C1 segment of cervical spinal cord (tissue), 14 donors: Measurements from ENCODE around the gene STX16.

Source experiments
- DNase-seq, 14 donors: peaks; one replicate each; lab custom pipeline; 2025; lab: John Stamatoyannopoulos, UW

STX16 gene

DNA sequence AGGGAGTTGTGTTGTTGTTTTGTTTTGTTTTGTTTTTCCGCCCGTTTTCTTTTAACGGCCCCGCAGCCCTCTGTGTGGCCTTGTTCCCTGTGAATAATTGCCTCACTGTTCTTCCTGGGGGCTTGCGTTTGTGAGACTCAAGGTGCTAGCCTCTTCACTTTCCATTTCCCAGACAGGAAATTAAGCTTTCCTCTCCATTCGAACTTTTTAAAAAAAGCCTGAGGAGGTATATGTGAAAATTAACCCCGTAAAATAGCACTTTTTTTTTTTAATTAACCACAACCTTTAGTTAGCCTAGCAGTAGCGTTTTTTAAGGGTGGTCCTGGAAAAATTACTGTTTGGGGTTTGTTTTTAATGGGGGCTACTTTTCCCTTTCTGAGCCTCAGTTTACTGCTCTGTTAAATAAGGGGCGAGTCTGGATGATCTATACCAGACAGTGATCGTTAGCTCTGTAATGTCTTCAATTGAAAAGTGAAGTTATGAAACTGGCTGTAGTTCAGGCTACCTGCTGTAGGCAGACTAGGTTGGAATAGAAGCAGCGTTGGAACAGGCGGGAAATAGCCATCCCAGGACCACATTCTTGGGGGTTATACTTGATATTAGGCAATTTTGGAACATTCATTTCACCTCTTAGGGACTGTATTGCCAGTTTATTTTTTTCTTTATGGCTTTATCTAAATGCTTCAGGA is 1.7 kb downstream of the STX16 start:
- DNase-seq, result no peak

DNA sequence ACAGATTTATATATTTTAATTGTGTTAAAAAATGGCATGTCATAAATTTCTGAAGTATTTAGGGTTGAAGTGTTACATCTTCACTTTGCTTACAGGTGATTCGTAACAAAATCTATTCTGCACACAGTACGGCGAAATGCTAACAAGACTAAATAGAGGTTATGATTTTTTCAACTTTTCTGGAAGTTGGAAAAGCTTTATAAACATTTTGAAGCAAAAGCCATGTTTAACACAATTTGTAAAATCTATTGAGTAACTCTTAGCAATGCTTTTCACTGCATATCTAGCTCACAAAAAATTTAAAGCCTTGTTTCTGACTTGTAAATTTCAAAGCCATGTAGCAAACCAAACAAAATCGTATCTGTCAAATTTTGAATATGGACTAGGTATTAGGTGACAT is 3.3 kb downstream of the STX16 start:
- DNase-seq, result no peak

DNA sequence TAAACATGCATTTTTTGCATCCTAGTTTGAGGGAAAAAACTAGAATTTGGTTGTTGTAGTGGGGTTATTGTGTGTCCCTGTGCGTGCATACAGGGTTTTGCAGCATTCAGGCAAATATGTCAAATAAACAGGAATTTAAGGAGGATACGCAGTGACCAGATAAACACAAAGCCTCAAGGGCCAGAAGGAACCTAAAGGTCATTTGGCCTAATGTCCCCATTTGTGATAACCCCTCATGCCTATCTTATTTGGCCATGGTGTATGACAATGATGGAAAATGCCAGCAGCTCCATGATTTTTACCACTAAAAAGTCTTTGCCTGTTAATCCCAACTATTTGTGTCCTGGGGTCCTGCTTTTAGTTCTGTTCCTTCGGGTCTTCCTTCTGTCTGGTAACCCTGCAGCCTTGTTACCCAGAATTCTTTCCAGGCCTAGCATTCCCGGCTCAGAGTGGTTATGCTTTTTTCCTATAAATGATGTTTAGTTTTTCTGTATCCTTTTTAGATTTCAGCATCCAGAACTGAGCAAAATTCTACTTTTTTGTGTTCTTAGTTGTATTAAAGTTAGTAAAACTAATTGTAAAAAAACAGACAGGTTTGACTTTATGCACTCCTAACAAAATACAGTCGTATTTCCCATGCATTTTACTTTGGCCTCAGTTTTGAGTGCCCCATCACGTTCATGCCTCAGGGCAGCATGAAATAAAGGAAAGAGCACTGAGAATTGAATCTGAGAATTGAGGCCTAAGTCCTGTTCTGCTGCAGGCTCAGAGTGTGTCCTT is 4.4 kb downstream of the STX16 start:
- no peak for DNase-seq

DNA sequence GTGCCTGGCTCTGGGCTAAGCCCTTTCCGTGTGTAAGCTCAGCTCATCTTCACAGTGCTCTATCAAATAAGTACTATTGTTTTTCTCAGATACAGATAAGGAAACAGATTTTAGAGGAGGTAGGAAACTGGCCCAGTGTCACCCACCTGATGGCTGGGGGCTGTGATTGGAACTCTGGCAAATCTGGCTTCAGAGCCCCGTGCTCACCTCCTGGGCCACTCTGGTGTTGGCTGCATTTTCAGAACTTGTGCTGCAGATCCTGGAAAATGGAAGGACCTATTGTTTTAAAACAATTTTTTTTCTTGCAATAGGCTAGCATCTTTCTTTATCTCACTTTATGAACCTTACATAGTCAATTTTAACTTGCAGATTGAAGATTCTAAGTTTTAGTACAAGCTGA is 5.7 kb downstream of the STX16 start:
- DNase-seq, result no peak

DNA sequence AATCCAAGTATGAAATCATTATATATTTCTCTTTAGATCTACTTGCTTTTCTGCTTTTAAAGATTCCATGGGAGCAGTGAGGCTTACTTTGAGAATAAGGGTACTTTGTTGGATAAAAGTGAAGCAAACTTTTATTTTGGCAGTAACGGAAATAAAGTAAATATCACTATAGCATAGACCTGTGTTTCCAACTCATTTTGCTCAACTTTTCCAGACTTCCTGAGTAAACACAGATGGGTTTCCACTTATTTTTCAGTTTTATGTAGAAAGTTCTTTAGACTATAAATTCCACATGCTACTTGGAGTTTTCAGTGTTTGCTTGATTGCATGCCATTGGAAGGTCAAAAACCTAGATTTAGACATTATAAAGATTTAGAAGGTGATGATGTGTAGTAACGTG is 6.2 kb downstream of the STX16 start:
- DNase-seq, result no peak

DNA sequence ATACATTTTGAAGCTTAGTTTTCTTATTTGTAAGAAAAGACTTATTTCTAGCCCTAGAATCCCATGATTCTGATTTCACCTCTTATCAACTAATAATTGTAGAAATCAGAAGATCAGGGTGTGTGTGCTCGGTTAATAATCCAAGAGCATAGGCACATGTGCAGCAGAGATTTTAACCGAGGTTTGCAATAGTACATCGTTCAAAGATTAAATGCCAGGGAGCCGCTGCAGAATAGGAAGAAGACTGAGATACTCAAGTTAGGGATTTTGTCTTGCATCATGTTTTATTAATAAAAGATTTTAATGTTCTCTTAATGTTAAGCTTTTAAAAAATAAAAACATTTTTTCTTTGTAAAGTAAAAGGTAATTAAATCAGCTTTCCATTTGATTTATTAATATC is 6.9 kb downstream of the STX16 start:
- DNase-seq, result no peak

DNA sequence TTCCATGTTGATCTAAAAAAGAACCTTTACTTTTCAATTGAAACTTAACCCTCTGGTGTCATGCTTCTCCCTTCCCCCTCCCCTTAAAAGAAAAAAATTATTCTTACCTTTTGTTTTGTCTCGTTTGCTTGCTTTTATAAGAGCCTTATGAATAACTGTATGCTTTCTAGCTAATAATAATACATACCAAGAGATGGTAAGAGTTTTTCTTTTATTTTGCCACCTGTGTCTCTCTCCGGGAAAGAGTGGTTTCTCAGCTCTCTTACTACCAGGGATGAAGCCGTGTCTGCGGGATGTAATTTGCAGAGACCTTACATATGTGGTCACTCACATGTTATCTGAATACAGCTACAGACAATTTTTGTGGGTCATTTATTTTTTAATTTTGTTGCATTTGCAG is 7.7 kb downstream of the STX16 start:
- DNase-seq, result no peak

DNA sequence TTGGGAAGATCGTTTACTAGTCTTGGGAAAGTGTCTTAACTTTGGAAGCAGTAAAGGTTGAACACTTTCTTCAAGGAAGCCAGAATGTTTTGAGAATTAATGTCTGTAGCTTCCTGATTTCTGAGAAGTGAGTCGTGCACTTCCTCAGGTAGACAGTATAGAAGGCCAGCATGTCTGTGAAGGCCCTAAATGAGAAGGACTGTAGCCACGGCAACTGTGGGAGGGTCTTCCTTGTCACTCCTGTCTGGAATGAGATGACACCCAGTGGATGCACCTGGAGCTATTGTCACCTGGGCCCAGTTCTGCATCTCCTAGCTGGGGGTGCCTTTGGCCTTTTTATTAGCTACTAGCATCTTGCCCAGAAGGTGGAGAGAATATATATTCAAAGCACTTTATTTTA is 8.8 kb downstream of the STX16 start:
- no peak for DNase-seq

DNA sequence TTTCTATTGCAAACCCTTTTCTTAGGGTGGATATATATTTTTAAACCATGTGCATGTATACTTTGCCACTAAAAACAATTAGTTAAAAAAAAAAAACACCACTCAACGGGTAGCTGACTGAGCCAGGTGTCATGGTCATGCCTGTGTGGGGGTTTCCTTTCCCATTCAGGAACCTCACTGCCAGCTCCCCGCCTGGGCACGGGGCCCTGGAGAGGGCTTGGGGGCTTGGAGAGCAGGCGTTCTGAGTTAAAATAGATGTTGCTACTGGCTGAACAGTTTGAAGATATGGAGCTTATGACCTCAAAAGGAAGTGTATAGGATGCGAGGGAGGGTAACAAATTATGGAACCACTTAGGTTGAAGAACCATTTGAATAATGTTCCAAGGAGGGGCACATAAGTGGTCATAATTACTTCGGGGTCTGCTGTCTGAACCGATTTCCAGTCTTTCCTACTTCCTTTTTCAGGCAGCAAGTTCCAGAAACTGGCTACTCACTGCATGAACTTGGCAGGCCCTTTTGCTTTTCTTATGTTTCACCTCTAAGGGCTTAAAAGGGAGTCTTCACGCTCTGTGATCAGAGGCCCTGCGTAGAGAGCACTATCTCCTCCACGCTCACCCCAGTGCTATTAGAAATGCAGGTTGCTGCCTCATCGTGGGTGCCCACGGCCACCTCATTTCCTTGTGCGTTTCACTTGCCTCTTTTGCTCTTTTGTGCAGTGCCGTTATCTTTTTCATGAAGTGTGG is 9.9 kb downstream of the STX16 start:
- DNase-seq, result no peak

DNA sequence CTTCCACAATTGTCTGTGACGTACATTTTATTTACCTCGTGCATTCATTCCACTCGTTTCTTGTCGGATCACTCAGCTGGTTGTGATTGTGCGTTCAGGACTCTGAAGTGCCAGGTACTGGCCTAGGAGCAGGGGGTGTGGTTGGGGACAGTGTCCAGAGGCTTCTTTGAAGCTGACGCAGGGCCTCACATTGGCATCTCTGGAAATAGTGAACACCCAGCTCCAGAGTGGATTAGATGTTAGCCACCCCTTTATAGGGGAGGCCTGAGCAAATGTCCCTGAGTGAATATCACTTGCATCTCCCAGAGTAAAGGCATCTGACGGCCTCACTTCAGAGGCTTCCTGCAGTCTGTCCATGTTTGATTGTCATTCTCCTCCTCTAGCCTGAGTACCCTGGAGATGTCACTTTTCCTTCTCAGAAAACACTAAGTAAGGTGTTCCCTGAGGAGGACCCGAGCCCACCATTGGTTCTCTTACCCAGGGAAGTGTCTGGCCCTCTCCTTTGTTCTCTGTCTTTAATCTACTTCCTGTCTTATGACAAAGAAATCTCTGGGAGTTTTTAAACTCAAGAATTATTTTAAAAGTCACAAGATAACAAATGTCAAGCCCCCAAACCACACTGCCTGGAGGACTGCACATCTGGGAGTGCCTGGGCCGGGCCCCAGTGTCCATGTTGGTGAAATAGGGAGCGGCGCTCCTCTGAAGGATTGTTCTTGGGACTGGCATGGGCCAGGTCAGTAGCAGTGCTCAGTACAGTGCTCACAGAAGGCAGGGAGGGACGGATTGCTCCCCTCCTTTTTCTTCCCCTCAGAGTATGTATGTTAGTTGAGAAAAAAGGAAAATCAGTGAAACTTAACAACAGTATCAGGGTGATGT is 10.8 kb downstream of the STX16 start:
- DNase-seq, result no peak

DNA sequence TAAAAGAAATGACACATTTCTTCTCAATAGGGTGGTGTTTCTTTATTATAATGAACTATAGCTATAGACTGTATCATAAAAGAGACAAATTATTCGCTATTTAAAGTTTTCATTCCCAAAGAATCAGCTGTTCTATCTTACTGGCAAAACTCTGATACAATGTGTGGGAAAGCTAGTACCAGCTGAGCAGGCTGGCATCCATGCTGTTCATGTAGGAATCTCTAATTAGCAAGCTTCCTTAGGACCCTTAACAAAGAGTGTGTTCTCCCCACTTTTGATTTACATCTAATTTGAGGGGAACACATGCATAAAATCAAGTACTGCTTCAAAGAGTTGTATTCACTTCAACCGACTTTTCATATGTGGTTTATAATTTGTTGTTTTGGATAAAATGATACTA is 13.2 kb downstream of the STX16 start:
- DNase-seq, result no peak

DNA sequence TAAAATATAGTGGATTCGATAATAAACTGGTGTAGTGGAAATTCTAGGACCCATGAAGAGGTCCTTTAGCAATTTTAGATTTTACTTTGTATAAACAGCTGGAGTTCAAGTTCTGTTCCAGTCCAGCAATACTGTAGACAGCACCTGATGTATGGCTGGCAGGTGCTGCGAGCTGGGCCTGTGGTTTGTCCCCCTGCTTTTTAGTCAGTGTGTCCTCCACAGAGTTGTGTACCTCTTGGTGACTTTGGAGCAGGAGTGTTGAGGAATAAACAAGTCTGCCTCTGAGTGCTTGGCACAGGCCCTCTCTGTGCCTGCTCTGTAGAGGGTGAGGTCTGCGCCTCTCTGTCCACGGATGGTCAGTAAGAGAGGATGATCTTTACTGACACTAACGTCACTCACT is 13.8 kb downstream of the STX16 start:
- DNase-seq, result no peak

DNA sequence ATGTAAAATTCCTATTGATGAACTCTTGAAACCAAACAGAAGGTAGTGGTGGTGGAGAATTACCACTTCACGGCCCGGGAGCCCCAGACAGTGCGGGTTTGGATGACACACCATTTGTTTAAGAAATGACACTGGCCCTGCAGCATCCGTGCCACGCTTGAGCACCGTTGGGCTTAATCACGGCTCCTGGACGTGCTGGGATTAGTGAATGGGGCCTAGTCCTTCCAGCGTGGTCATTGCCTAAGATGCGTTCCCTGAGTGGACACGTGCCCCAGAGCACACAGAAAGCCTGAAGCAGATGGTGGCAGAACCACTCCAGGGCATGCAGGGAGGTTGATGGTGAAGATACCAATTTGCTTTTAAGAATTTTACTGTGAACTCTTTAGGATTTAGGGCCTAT is 14.5 kb downstream of the STX16 start:
- peak in 3 of 14 donors; percentile 9 to 53 (median 21) for DNase-seq

DNA sequence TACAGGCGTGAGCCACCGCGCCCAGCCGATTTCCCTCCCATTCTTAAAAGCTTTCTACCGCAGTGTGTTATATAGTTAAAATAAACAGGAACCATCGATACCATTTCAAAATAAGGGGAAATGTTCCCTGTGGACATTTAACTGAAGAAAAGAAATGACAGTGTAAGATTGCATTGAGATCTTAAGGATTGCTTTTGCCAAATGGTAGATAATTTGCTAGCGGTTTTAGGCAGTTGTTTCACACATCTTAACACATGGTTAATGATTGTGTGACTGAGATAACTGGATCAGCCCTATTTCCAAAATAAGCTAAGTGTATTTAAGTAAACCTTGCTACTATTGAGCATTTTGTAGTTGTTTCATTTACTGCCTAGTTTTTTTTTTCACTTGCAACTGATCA is 15.6 kb downstream of the STX16 start:
- no peak for DNase-seq

DNA sequence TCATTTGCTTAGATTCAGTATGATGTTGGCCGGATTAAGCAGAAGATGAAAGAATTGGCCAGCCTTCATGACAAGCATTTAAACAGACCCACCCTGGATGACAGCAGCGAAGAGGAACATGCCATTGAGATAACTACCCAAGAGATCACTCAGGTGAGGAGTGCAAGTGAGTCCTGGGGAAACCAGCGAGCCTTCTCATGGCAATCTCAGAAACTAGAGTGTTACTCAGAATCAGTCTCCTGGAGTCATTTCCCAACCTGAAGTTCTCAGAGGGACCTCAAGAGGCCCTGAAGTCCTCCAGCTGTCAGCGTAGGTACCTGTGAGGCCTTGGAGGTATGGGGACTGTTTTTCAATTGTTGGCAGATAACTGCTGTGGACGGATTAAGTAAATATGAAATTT is 16.9 kb downstream of the STX16 start:
- DNase-seq, result no peak

DNA sequence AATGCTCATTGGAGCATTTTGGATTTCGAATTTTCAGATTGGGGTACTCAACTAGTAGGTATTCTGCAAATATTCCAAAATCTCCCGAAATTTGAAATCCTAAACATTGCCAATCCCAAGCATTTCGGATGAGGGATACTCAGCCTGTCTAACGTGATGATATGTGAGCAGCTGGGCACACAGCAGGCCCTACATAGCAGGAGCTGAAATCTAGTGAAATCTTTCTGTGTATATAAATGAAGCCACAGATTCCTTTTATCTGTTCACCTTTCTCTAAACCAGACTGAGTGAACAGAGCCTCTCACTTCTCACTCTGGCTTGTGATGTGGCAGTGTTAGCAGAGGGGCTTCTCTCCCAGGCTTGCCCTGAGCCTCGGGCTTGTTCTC is 17.8 kb downstream of the STX16 start:
- DNase-seq, result peak in 1 of 14 donors; percentile 62

DNA sequence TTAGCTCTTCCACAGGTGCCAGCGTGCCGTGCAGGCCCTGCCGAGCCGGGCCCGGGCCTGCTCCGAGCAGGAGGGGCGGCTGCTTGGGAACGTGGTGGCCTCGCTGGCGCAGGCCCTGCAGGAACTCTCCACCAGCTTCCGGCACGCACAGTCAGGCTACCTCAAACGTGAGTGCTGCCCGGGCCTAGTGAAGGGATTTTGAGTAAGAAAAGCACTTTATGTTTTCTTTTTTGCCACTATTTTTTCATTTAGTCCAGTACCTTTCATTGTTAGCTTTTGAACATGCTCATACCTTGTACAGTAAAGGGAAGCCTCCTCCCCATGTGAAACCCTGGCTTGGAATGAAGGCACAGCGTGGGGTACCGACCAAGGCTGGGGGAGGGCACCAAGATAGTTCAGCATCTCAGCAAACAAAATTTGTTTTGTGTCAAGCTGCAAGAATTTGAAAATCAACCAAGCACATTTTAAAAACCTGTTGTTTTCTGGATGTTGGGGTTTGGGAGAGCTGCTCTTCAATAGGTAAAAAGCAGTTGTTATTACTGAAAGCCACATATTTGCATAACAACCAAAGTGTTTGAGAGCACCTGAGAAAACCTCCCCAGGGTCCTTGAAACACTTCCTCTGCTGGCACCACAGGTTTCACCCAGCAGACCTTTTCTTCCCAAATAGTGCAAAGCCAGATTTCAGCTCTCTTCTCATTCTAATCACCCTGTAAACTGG is 18.4 kb downstream of the STX16 start:
- no peak for DNase-seq

DNA sequence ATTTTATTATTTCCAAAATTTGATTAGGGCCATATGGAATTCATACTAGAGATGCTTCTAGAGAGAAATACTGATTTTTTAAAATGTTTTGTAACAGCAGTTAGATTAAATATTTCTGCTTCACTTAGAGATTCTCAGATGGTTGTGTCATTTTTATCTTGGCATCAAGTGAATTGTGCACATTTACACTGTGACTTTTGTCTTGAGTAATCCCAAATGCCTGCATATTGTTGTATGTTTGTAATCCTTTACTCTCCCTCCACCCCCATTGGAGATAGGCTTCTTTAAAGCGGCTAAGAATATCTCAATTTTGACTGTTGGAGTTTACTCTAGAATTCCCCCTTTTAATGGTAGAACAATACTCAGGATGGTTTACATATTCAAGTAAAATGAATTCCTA is 19.0 kb downstream of the STX16 start:
- DNase-seq, result no peak

DNA sequence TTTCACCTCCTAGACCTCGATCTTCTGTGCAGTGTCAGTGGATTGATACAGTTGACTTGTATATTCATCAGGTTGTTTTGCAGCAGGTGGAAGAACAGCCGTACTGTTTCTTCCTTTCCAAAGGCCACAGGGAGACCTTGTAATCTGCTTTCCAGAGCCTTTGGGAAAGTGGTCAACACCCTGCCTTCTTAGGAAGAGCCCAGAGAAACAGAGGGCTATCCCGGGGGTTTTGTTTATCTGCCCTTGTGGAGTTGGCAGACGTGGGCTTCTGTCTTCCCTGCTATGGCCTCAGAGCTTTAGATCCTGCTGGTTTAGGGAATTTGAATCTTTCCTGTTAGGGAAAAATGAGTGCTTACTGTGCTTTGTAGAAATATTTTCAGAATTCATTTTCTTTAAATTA is 19.6 kb downstream of the STX16 start:
- DNase-seq, result no peak

DNA sequence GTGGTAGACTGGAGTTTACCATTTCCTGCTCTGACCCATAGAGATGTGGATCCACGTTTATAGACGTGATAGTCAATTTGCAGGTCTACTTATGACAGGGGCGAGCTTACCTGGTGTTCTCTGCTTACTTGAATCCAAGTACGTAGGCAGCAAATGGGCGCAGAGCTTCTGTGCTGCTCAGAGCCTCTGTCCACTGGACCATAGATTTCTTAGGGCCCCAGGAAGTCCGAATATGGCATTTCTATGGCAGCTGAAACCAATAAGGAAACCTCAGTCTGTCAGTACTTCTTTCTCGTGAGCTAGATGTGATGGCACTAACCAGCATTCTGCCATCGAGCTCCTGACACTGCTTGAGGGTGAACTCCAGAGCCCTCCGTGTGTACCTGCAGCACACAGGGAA is 22.0 kb downstream of the STX16 start:
- no peak for DNase-seq

DNA sequence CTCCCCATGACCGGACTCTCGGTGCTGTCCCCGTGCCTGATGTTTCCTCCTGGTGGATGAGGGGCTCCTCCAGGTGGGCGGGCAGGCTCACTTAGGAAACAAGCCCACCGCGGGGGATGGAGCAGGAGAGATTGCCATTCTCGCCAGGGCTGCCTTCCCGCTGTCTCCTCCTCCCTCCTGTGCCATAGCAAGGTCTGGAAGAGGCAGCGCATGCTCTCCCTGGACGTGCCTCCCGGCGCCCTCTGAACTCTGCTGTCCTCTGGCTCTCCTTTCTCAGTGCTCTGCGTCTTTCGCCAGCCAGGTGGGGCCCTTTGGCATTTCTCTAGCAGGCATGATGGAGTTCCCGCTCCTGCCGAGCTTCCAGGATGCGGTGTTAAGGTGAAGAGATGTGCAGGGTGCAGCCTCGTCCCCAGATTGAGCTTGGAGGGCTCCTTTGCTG is 24.1 kb downstream of the STX16 start:
- no peak for DNase-seq
